GM12891 (cell line): ENCODE data around the gene ESYT2.

ENCODE experiments used
- POLR2A ChIP-seq: IDR thresholded peaks from 2 replicates; pipeline ENCODE4 v1.6.1; 2011; ENCODE audit warnings: low read depth, low read length, control low read depth
- POLR2AphosphoS5 ChIP-seq: IDR thresholded peaks from 2 replicates; pipeline ENCODE4 v1.6.1; 2011; ENCODE audit warnings: low read depth, low read length, control low read depth

DNA sequence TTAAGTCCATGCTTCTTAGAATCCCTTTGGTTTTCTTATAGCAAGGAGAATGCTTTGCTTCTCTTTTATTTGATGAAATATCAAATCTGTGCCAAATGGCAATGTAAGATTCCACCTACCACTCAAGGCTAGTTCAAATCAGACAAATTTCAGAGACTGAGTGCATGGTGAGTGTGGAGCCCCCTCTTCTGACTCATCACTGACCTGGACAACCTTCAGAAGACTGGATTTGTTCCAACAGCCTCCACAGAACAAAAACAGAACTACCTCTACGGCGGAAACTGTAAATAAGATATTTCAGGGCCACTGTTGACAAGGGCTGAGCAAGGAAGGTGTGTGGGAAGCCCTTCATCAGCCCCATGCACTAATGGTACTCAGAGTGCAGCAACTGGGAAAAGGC, 145.8 kb downstream of the ESYT2 start:
- no peak for TF ChIP-seq POLR2A
- TF ChIP-seq POLR2AphosphoS5: no peak
